Fibroblast of skin of back (primary cell): ENCODE data around the gene SPATS2. TPM values are rescaled to one million over a fixed set of nuclear protein-coding genes. Genes with fewer than 3 reads are reported as not detected.
"Not testable (repeated sequence)": the region's sequence is repeated elsewhere in the genome, so short reads cannot be mapped to it uniquely, and the experiment has no call there.

ENCODE experiments used
- DNase-seq: peaks from one replicate; pipeline ENCODE4 v3.0.0-alpha.2; 2013
- polyA plus RNA-seq, 2 experiments: library from polyadenylated mRNA; unstranded; fragments of 120-200 nt; gene quantifications; one replicate each; pipeline ENCODE4 v1.2.1, GENCODE V29; 2013; ENCODE audit not compliant: insufficient read length in 2 of 2

SPATS2 gene
- polyA plus RNA-seq (2013, experiment 1 of 2; ENCODE audit: insufficient read length) = 30.8 TPM
- polyA plus RNA-seq (2013, experiment 2 of 2; ENCODE audit: insufficient read length) = 26.9 TPM

DNA sequence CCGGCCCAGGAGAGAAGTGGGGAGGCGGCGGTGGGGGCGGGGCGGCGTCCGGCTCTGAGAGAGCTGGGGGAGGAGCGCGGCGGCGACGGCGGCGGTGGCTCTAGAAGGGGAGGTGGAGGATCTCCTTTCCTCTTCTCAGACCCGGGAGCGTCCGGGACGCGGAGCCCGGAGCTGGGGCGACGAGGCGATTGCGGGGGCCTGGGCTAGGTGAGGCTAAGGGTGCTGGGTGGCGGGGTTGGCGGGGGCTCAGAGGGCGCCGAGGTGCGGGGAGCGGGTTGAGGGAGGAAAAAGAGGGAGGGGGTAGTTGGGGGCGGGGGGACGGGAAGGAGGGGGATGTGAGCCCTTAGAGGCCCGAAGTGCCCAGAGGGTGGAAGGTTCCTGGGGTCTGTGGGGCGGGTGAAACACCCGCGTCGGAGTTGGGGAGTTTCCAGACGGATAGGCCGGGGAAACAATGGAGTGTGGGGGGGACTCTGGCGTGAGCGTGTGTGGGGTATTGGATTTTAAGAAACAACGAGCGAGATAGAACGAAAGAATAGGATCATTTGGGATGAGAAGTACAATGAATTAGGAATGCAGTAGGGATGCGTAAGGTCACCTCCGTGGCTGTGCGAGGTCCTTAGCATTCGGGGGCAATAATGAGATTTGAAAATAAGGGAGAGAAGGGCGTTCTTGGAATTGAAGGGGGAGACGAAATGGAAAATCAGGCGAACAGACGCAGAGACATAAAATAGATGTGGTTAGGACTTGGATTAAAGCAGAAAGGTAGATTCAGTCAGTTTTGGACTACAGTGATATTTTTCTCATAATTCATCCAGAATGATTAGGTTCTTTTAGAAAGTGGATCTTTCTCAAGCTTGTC lies at the start of gene SPATS2:
Gene SPATS2 (plus strand): TSS at position 82 of the 859 bp plus-strand sequence. CDS start 93,551 bp downstream, outside the sequence.
- DNase-seq = peak; percentile 25

DNA sequence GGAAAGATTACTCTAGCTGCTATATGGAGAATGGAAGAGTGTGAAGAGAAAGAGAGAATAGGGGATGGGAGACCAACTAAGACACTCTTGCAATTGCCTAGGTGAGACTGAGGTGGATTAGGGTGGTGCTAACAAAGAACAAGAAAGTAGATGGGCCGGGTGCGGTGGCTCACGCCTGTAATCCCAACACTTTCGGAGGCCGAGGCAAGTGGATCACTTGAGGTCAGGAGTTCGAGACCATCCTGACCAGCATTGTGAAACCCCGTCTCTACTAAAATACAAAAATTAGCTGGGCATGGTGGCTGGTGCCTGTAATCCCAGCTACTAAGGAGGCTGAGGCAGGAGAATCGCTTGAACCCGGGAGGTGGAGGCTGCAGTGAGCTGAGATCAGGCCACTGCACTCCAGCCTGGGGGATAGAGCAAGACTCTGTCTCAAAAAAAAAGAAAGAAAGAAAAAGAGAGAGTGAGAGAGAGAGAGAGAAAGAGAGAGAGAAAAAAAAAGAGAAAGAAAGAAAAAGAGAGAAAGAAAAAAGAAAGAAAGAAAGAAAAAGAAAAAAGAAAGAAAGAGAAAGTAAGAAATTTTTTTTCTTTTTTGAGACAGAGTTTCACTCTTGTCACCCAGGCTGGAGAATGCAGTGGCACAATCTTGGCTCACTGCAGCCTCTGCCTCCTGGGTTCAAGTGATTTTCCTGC lies 46.7 kb upstream of the SPATS2 start:
- DNase-seq = not testable (repeated sequence)

GRCh38 chr12:49322367-49322707 lies 44.9 kb upstream of the SPATS2 start:
- DNase-seq = no peak

DNA sequence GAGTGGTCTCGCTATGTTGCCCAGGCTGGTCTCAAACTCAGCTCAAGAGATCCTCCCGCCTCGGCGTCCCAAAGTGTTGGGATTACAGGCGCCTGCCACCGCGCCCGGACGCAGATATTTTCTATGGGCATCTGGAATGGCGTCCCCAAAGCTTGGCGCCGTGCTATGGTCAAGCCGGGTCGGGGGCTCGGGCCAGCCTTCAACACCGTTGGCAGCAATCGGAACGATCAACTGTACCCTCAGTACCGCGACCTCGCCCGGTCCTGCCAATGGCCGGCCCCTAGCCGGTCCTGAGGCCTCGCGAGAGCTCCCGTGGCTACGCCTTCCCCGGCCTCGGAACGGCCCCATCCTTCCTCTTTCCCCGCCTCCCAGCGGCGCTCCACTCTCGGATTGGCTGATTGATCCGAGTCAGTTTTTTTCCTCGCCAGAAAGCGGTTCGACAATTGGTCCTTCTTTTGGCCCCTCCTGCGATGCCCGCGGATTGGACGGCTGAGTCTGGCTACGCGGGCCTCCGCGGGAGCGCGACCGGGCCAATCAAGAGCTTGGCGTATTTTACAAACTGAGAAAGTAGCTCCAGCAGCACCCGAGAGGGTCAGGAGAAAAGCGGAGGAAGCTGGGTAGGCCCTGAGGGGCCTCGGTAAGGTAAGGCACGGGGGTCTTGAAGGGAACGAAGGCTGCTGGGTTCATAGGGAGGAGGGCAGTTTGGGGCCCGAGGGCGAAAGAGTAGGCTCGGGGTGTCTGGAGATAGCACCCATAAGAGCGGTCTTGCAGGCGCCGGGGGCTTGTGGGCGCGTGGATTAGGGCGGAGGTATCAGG lies 44.3 kb upstream of the SPATS2 start, which contains the start of gene TROAP:
Gene TROAP (plus strand): TSS at position 548 of the 816 bp plus-strand sequence. CDS start 354 bp downstream, outside the sequence.
- peak; percentile 99 for DNase-seq

DNA sequence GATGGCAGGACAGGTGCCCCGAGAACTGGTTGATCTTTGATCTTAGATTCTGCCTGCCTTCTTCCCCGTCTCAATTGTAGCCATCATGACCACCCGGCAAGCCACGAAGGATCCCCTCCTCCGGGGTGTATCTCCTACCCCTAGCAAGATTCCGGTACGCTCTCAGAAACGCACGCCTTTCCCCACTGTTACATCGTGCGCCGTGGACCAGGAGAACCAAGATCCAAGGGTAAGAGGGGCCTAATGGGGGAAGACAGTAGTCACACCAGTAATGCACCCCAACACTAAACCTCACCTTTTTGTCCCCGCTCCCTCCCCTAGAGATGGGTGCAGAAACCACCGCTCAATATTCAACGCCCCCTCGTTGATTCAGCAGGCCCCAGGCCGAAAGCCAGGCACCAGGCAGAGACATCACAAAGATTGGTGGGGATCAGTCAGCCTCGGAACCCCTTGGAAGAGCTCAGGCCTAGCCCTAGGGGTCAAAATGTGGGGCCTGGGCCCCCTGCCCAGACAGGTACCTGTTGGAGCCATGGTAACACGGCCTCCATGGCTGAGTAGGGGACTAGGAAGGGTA lies 43.7 kb upstream of the SPATS2 start:
- no peak for DNase-seq

GRCh38 chr12:49325606-49326005 lies 41.7 kb upstream of the SPATS2 start:
- DNase-seq = no peak

- no peak for DNase-seq
Observed at GRCh38 chr12:49327368-49327767, 39.9 kb upstream of the SPATS2 start.

DNA sequence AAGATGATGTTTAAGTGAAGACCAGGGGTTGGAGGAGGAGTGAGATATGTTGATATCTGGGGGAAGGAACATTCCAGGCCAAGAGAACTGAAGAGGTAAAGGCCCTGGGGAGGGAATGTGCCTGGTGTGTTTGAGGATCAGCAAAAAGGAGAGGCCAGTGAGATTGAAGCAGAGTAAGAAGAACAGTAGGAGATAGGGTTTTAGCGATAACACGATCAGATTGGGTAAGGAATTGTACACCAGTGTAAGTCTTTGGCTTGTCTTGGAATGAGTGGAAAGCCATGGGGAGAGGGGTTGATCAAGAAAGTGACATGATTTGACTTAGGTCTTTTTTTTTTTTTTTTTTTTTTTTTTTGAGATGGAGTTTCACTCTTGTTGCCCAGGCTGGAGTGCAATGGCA lies 39.4 kb upstream of the SPATS2 start:
- no peak for DNase-seq

DNA sequence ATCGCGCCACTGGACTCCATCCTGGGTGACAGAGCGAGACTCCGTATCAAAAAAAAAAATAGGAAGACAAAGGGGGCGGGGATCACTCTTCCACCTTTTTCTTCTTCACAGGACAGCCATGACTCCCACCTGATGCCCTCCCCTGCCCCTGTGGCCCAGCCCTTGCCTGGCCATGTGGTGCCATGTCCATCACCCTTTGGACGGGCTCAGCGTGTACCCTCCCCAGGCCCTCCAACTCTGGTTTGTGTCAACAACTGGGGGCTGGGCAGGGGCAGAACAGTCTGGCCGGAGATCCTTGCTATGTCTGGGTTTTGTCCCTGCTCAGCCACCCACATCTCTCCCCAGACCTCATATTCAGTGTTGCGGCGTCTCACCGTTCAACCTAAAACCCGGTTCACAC lies 38.4 kb upstream of the SPATS2 start:
- DNase-seq = no peak

GRCh38 chr12:49330032-49330619 lies 37.1 kb upstream of the SPATS2 start:
- DNase-seq = no peak

GRCh38 chr12:49330631-49331379 lies 36.5 kb upstream of the SPATS2 start:
- DNase-seq = no peak

DNA sequence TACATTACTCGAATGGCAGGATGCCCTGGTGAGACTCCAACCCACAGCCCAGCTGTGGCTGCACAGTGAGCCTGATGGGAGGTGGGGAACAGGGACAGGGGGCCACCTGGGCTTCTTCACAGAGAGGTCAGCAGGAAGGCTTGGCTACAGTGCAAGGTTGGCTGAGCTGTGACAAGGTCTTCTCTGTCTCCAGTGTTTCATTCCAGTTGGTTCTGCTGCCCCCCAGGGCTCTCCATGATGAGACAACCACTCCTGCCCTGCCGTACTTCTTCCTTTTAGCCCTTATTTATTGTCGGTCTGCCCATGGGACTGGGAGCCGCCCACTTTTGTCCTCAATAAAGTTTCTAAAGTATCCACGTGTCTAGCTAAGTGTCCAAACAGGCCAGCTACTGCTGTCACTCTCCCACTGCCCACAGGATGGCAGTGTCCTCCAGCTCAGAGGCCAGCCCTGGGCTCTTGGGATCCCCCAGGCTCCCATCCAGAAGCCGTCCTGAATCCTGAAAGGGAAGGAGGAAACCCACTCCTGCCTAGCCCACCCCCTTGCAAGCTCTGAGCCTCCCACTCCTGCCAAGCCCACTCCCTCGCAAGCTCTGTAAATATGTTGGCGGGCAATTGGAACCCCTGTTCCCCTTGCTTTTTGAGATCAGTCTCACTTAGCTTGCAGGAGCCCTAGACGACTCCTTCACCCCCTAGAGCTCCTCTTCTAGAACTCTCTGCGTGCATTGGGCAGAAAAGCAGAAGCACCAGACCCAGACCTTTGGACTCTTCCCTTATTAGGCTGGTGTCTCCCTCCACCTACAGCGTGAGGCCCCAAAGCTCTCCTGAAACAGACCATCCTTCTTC lies 35.7 kb upstream of the SPATS2 start:
- peak; percentile 70 for DNase-seq

GRCh38 chr12:49332441-49332861 lies 34.8 kb upstream of the SPATS2 start:
- DNase-seq = no peak

GRCh38 chr12:49332891-49333371 lies 34.3 kb upstream of the SPATS2 start:
- DNase-seq = no peak

DNA sequence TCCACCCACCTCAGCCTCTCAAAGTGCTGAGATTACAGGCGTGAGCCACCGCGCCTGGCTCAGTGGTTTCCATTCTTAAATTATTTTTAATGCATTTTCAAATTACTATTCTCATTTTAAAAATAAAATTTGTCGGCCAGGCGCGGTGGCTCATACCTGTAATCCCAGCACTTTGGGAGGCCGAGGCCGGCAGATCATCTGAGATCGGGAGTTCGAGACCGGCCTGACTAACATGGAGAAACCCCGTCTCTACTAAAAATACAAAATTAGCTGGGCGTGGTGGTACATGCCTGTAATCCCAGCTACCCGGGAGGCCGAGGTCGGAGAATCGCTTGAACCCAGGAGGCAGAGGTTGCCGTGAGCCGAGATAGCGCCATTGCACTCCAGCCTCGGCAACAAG lies 33.5 kb upstream of the SPATS2 start:
- DNase-seq = not testable (repeated sequence)

DNA sequence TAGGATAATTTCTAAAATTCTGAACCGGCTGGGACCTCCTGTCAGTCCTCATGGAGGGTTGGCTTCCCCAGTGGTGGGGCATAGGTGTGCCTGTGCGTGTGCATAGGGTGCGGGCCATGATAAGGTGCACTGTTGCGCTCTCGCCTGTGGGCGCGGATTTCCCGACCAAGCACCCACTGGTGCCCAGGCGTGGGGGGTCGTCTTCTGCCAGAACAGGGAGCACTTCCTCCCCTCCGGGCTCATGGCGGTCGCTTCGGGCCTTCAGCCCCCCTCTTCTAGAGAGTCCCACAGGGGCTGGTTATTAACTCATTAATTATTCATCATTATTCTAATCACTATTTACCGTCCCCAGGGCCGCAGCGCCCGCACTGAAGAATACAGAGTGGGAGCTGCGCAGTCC lies 33.0 kb upstream of the SPATS2 start:
- DNase-seq = no peak

DNA sequence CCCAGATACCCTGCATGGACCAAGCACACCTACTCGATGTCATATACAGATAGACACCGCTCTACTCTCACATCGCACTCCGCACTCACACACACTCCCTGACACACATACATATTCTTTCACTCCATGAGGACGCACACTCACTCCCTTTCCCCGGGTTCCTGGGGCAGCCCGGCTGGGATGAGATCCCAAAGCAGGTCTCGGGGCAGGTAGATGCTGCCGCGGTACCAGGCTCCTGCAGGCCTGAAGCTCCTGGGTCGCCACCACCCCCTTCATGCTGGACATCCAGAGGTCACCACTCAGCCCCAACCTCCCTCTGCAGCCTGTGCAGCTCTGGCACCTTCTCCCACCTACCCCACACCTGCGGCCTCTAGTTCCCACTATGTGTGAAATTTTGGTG lies 32.6 kb upstream of the SPATS2 start:
- DNase-seq = no peak

DNA sequence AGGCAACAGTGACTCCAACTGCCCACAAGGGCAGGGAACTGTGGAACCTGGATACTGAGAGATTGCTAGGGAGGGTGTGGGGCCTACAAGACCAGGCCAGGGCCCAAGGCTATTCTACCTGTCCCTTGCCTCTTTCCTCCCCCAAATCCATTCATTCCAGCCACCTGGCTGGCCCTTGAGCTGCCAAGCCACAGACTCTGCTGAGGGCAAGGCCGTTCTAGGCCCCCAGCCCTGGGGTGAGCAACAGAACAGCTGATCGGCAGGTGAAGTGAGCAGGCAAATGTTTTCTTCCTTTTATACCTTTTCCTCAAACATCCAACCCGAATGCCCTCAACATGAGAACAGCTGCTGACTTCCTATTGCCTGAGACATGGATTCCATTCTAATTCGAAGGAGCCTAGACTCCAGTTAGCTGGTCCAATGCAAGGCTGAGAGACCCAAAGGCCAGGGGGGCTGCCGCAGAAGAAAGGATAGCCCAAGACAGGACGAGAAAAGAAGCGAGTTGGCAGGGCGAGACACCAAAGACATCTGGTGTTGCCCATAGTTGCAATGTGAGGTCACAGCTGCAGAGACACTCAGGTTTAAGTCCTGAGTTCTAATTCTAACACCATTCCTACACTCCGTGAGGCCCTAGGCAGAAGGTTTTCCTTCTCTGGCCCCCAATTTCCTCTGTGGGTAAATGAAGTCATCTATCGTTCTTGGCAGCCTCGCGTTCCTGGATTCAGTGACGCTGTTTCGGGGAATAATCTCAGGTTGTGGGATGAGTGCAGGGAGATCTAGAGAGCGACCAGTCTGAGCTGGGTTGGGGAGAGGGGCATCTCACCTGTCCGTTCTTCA lies 31.9 kb upstream of the SPATS2 start:
- DNase-seq = no peak
